ENCODE data around the gene FABP2.

FABP2 gene

DNA sequence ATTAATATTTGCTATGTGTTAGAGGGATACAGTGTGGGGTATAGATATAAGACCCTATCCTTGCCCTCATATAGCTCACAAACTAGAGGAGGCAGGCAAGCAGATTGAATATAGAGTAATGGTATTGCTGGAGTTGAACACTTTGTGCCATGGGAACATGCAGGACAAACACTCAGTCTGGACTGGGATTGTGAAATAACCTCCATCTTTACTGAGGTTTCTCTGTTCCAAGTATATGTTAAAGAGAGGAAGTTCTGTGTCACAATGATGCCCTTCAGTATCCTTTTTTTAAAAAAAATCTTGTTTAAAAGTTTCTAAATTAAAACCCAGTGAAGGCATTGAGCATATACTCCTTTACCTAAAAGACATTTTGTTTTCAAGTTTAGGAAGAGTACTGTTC is 8.7 kb downstream of the FABP2 start:
- no peak overlapping the region for H3K4me3 ChIP-seq (ENCODE audit: low read depth, low read length)
- no peak for TF ChIP-seq CTCF (conservative IDR thresholded peaks at IDR 0.05; ENCODE audit: low read depth, low read length)
- peak; percentile 29 for DNase-seq (ENCODE audit: low read depth)

GRCh38 chr4:119310826-119311225 is 11.1 kb downstream of the FABP2 start:
- DNase-seq (ENCODE audit: low read depth), result peak; percentile 57
- TF ChIP-seq CTCF (conservative IDR thresholded peaks at IDR 0.05; ENCODE audit: low read depth, low read length), result no peak
- H3K4me3 ChIP-seq (ENCODE audit: low read depth, low read length), result no peak overlapping the region

- no peak overlapping the region for H3K4me3 ChIP-seq (ENCODE audit: low read depth, low read length)
- DNase-seq (ENCODE audit: low read depth), result no peak
Observed at GRCh38 chr4:119307606-119308005, 14.3 kb downstream of the FABP2 start.

GRCh38 chr4:119304431-119304830 is 17.5 kb downstream of the FABP2 start:
- H3K4me3 ChIP-seq (ENCODE audit: low read depth, low read length), result no peak overlapping the region
- DNase-seq (ENCODE audit: low read depth), result no peak
- TF ChIP-seq CTCF (conservative IDR thresholded peaks at IDR 0.05; ENCODE audit: low read depth, low read length), result no peak

More at GRCh38 chr4:119307606-119308005, 14.3 kb downstream of the FABP2 start:
- TF ChIP-seq CTCF (conservative IDR thresholded peaks at IDR 0.05; ENCODE audit: low read depth, low read length), result no peak

DNA sequence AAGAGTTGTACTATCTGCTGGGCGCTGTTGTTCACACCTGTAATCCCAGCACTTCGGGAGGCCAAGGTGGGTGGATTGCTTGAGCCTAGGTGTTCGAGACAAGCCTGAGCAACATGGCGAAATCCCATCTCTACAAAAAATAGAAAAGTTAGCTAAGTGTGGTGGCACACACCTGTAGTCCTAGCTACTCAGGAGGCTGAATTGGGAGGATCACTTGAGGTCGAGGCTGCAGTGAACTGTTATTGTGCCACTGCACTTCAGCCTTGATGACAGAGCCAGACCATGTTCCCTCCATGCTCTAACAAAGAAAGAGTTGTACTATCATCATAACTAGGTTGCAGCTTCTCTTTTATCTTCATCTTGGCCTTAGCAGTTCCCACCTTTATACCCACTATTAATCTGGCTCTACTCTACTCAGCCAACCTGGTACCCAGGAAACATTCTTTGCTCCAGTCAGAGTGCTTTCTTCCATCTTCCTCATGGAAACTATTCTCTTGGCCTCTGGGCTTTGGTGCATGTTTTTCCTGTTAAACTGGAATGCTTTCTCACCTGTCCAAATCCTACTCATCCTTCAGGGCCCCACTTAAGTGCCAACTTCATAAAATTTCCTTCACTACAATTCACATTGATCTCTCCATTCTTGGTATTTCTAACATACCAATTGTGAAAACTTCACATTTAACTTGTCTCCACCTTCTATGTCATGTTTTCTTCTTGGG is 18.2 kb downstream of the FABP2 start:
- no peak overlapping the region for H3K4me3 ChIP-seq (ENCODE audit: low read depth, low read length)
- no peak for TF ChIP-seq CTCF (conservative IDR thresholded peaks at IDR 0.05; ENCODE audit: low read depth, low read length)
- DNase-seq (ENCODE audit: low read depth), result no peak

- DNase-seq (ENCODE audit: low read depth), result peak; percentile 30
- no peak for TF ChIP-seq CTCF (conservative IDR thresholded peaks at IDR 0.05; ENCODE audit: low read depth, low read length)
Observed at GRCh38 chr4:119302073-119302832, 19.7 kb downstream of the FABP2 start.

More at GRCh38 chr4:119302073-119302832, 19.7 kb downstream of the FABP2 start:
- no peak overlapping the region for H3K4me3 ChIP-seq (ENCODE audit: low read depth, low read length)
